Transverse colon (tissue), 4 donors: Measurements from ENCODE around the gene BCAS1.

Experiments
- EP300 ChIP-seq: sonication (generic); formaldehyde crosslinking; IDR thresholded peaks from one replicate; pipeline ENCODE4 v1.6.1; 2017; ENCODE audit warnings: antibody characterized with exemption, low read depth
- POLR2A ChIP-seq: fragments of 450-650 bp; IDR thresholded peaks from one replicate; pipeline ENCODE4 v1.6.1; 2016; ENCODE audit warnings: antibody characterized with exemption, mild to moderate bottlenecking, moderate library complexity
- POLR2AphosphoS5 ChIP-seq, 3 donors: sonication (generic); formaldehyde crosslinking; IDR thresholded peaks; one replicate each; pipeline ENCODE4 v1.6.1; 2016; ENCODE audit warnings: antibody characterized with exemption in 3 of 3
- TF ChIP-seq, protein P1 (sequence below), 5 experiments: fragments of 200-600 bp in 3 of 5; fragments of 450-650 bp in 2 of 5; sonication (generic) in 3 of 5; IDR thresholded peaks; 1 replicate in 2 of 5; 2 replicates in 3 of 5; pipeline ENCODE4 v1.5.1; 2016 to 2017; ENCODE audit warnings: antibody characterized with exemption in 5 of 5, inconsistent platforms in 3 of 5, mild to moderate bottlenecking in 2 of 5, moderate library complexity in 1 of 5

DNA sequence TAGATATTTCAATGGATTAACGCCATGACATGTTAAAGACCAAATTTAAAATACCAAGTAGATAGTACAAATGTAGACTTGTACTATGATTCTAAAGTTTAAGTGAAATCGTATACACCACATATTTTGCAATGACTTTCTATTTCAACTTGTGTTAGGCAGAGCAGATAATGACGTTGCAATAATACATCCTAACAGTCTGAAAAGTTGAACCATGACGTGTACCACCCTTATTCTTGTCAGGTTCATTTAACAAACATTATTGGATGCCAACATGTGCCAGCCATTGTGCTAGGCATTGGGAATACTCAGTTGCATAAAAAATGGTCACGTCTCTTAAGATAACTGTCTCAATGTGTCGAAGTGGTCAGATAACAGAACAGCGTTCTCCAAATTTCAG, 50.0 kb downstream of the BCAS1 start:
- TF ChIP-seq, protein P1, sequence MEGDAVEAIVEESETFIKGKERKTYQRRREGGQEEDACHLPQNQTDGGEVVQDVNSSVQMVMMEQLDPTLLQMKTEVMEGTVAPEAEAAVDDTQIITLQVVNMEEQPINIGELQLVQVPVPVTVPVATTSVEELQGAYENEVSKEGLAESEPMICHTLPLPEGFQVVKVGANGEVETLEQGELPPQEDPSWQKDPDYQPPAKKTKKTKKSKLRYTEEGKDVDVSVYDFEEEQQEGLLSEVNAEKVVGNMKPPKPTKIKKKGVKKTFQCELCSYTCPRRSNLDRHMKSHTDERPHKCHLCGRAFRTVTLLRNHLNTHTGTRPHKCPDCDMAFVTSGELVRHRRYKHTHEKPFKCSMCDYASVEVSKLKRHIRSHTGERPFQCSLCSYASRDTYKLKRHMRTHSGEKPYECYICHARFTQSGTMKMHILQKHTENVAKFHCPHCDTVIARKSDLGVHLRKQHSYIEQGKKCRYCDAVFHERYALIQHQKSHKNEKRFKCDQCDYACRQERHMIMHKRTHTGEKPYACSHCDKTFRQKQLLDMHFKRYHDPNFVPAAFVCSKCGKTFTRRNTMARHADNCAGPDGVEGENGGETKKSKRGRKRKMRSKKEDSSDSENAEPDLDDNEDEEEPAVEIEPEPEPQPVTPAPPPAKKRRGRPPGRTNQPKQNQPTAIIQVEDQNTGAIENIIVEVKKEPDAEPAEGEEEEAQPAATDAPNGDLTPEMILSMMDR (IDR thresholded peaks at IDR 0.05) = no peak
- TF ChIP-seq POLR2A (no peak), POLR2AphosphoS5 (IDR thresholded peaks at IDR 0.05) (no peak), EP300 (no peak)
